NCI-H187 treated with DMSO at 0.1 percent for 48 hours (cell line): ENCODE measurements around the gene SMARCAD1.

ENCODE experiments used
- DNase-seq: peaks from one replicate; lab custom pipeline; 2025; lab: John Stamatoyannopoulos, UW

The SMARCAD1 gene, protein sequence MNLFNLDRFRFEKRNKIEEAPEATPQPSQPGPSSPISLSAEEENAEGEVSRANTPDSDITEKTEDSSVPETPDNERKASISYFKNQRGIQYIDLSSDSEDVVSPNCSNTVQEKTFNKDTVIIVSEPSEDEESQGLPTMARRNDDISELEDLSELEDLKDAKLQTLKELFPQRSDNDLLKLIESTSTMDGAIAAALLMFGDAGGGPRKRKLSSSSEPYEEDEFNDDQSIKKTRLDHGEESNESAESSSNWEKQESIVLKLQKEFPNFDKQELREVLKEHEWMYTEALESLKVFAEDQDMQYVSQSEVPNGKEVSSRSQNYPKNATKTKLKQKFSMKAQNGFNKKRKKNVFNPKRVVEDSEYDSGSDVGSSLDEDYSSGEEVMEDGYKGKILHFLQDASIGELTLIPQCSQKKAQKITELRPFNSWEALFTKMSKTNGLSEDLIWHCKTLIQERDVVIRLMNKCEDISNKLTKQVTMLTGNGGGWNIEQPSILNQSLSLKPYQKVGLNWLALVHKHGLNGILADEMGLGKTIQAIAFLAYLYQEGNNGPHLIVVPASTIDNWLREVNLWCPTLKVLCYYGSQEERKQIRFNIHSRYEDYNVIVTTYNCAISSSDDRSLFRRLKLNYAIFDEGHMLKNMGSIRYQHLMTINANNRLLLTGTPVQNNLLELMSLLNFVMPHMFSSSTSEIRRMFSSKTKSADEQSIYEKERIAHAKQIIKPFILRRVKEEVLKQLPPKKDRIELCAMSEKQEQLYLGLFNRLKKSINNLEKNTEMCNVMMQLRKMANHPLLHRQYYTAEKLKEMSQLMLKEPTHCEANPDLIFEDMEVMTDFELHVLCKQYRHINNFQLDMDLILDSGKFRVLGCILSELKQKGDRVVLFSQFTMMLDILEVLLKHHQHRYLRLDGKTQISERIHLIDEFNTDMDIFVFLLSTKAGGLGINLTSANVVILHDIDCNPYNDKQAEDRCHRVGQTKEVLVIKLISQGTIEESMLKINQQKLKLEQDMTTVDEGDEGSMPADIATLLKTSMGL

DNA sequence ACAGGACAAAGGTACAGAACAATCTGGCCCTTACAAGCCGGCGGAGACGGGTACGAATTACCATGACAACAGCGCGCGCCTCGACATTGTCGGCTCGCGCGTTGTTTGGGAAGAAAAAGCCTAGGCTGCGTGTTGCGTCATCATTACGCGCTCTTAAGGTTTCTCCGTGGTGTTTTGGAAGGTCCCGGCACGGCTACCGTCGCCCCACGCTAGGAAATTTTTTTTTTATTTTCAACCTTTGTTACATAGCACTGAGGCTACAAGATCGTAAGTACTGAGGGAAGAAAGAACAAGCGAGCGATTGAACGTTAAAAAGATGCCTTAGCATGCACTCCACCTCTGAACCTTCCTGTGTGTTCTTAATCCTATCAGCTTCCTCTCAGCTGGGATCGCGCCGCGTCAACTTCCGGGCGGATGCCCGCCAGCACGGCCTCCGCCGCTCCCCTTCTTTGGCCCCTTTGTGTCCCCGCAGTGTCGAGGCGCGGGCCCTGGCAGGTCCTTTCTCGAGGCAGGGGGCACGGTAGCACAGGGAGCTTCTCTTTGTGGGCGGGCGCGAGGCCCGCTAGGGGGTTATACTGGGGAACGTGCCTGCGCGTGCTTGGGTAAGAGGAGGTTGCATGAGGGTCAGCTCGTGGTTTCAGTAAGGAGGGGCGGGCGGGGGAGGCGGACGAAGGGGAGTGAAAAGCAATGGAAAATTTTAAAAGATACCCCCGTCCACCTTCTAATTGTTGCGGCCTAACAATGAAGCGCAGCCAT, at the start of gene SMARCAD1:
Gene SMARCAD1, plus strand, starts transcription at position 397 of the 756 bp plus-strand sequence. CDS start 530 bp downstream, outside the sequence.
- DNase-seq = peak; percentile 89

- DNase-seq = no peak
Observed at GRCh38 chr4:94158883-94159282, 48.8 kb upstream of the SMARCAD1 start.

DNA sequence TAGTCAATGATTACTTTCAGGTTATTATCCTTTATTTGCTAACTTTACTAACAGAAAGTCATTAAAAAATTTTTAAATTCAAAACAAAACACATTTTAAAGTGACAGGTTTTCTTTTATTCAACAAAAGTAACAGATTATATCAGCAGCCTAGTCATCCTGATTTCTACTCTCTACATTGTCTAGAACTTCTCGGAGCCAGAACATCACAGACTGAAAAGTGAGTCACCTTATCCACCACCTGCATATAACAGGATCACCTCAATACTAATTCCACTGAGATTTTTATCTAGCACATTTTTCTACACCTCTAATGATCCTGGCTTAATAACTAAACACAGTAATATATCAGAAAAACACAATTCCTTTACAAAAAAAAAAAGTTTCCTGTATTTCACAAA, 47.9 kb upstream of the SMARCAD1 start:
- no peak for DNase-seq

DNA sequence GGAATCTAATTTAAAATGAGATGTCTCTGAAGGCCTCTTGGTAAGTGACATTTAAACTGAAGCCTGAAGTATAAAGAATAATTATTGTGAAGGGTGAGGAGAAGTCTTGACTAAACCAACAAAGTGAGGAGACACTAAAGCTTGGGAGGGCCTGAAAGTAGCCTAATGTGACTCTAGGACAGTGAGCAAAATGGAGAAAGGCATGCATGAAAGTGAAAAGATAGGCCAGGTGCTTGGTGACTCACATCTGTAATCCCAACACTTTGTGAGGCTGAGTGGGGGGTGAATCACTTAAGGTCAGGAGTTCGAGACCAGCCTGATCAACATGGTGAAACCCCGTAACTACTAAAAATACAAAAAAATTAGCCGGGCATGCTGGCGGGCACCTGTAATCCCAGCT, 46.9 kb upstream of the SMARCAD1 start:
- no peak for DNase-seq

DNA sequence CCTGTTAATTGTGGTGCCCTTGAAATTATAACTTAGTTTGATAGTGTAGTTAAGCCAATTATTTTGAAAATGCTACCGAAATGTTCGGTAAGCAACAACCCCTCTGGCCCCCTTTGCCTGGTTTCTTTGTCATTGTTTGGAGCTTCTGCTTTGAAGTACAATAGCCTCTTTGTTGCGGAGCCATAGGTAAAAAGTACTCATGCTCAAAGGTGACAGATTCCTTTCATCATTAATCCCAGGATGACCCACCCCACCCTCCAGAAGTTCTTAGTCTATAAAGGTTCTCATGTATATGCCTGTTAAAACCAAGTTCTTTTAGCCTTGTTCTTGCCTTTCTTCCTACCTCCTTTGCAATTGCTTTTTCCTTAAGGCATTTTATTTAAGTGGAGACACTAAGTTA, 42.4 kb upstream of the SMARCAD1 start:
- DNase-seq = no peak

- DNase-seq = no peak
Observed at GRCh38 chr4:94168321-94168720, 39.3 kb upstream of the SMARCAD1 start.

DNA sequence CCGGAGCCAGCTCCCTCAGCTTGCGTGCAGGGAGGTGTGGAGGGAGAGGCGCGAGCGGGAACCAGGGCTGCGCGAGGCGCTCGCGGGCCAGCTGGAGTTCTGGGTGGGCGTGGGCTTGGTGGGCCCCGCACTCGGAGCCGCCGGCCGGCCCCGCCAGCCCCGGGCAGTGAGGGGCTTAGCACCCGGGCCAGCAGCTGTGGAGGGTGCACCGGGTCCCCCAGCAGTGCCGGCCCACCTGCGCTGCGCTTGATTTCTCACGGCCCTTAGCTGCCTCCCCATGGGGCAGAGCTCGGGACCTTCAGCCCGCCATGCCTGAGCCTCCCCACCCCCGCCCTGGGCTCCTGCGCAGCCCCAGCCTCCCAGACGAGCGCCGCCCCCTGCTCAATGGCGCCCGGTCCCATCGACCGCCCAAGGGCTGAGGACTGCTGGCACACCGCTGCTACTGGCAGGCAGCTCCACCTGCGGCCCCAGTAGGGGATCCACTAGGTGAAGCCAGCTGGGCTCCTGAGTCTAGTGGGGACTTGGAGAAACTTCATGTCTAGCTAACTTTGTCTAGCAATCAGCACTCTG, 37.8 kb upstream of the SMARCAD1 start:
- no peak for DNase-seq

DNA sequence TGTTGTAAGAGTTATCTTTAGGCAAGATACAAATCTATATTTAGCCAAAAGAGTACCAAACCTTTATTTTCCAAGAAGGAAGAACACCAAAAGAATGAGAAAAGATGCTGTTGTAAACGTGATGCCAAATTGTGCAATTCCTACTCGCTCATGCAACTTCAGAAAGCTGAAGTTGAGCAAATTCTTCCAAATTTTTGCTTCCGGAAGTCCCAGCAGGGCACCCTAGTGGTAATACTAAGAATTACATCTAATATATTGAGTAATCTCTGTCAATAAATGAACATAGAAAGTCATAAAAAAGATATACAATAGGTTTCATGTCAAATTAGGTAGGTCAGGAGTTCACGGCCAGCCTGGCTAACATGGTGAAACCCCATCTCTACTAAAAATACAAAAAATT, 36.0 kb upstream of the SMARCAD1 start:
- no peak for DNase-seq

GRCh38 chr4:94175553-94176261, 32.0 kb upstream of the SMARCAD1 start:
- no peak for DNase-seq

DNA sequence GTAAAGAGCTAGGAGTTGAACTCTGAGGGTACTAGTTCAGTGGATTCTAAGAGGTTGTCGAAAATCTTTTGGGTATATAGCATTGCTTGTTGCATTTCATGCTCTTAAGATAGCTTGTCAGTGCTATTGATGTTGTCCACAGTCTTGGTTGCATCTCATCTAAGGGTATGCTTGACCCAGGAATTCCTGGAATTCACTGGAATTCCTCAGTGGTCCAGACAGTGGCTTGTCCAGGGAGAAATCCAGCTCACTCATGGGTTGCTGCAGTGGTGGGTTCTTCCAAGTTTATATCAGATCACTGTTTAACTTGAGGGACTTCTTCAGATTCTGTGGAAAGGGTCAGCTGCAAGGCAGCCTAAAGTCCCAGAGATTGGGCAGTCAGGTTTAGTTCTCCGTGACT, 29.8 kb upstream of the SMARCAD1 start:
- no peak for DNase-seq

GRCh38 chr4:94181815-94182214, 25.9 kb upstream of the SMARCAD1 start:
- DNase-seq = no peak

DNA sequence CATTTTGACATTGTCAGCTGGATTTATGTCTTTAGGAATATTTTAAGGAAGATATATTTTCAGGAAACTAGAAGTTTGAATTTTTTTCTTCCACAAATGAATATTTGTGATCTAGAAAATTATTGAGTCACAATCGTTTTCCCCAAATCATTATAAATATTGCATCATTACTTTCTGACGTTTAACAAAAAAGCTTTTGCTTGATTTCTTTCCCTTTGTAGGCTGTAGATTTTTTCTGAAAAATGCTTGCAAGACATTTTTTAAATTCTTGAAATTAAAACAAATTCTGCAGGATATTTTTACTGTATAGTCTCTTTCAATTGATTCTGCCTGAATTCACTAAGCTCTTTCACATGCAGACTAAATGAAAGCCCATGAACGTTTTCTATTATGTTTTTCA, 4.9 kb upstream of the SMARCAD1 start:
- no peak for DNase-seq

DNA sequence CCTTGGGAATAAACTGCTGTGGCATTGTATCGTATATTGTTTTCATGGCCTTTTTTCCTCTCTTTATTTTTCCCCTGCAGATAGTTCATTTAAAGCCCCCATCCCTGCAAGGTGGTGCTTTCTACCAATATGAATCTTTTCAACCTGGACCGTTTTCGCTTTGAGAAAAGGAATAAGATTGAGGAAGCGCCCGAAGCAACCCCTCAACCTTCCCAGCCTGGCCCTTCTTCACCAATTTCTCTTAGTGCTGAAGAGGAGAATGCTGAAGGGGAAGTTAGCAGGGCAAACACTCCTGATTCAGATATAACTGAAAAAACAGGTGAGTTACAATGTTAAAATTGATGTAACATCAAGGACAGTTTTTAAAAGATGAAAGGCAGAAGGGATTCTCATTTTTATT, 601 bp downstream of the SMARCAD1 start:
- no peak for DNase-seq

GRCh38 chr4:94208918-94209317, 1.3 kb downstream of the SMARCAD1 start:
- no peak for DNase-seq

DNA sequence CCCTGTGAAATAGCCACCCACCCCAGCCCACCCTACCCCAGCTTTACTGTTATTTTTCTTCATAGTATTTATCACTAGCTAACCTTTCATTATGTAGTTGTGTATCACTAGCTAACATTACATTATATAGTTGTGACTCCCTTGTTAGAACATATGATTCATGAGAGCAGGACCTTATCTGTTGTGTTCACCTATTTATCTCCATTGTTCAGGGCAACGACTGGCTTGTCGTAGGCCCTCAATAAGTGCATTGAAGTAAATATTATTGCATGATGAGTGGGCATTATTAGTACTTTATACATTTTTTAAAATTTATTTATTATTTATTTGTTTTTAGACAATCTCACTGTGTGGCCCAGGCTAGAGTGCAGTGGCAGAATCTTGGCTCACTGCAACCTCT, 4.2 kb downstream of the SMARCAD1 start:
- no peak for DNase-seq

DNA sequence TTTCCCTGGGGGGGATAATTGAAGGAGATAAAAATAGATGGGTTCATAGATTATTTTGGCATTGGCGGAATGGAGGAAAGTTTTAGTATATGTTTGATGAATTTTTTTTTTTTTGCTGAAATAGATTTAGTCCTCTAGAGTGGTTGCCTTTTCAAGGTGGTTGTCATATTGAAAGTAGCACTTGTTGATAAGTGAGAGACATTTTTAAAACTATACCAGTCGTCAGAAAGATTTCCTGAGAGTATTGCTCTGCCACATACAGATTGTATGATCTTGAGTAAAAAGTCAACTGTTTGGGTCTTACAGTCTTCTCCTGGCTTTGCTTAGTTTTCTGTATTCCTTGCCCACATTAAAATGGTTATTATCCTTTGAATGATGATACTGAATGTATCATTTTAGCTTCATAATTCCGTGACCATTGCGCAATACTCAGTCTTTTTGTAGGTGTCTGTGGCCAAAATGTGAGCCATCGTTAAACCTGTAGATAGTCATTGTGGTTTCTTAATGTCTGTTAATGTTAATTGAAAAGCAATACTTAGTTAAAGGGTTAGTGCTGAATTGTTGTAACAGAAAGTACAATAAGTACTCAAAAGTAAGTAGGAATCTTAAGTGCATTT, 7.1 kb downstream of the SMARCAD1 start:
- DNase-seq = no peak

GRCh38 chr4:94216394-94216793, 8.7 kb downstream of the SMARCAD1 start:
- DNase-seq = no peak

- DNase-seq = no peak
Observed at GRCh38 chr4:94219402-94219801, 11.7 kb downstream of the SMARCAD1 start.

DNA sequence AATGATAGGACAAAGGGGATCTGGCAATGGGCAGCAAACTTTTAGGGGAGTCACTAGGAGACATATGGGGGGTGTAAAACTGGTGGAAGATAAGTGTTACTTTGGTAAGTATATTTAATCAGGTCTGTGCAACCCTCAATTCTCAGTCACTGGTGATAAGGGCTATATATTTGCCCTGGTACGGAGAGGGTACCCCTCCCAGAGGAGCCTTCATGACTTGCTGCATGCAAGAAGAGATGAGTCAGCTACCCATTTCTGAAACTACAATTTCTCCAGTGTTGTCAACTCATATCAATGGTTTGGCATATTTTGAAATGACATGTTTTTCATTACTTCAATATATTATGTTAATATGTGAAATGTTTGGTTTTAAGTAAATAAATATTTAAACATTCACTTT, 14.3 kb downstream of the SMARCAD1 start:
- no peak for DNase-seq

GRCh38 chr4:94225449-94225848, 17.8 kb downstream of the SMARCAD1 start:
- DNase-seq = no peak

DNA sequence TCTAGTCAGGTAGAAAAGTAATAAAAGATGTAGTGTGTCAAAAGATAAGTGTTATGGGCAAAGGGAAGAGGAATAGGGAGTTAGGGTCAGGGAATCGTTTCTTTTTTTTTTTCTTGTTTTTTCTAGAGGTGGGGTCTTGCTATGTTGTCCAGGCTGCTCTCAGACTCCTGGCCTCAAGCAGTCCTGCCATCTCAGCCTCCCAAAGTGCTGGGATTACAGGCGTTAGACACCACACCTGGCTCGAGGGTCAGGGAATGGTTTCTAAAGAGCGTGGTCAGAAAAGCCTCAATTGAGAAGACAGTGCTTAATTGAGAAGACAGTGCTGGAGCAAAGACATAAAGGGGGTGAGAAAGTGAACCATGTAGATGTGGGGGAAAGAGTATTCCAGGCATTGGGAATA, 19.1 kb downstream of the SMARCAD1 start:
- DNase-seq = no peak
